ENCODE measurements around the gene HCFC1. TPM values are rescaled to one million over a fixed set of nuclear protein-coding genes. Genes with fewer than 3 reads are reported as not detected.

The HCFC1 gene
- polyA plus RNA-seq, 1 of the 3 experiments (the other 2 are of a cell fraction), result 9.5 TPM

- H3K4me3 ChIP-seq (ENCODE audit: low read depth in 2 of 2, low read length in 1 of 2), result no peak overlapping the region
- ChIA-PET CTCF (interaction anchor here (11.6 kb wide), 1 partner anchor 12 kb away, joined by 179 read pairs; the partner anchor contains the start of gene RENBP), POLR2A (interaction anchor here (0.6 kb wide), 1 partner anchor 9 kb away, joined by 3 read pairs; no protein-coding TSS in a partner anchor)
- no peaks in the 10 kb centered on the region for H3K27me3 ChIP-seq (ENCODE audit: insufficient read depth)
- no peaks in the 10 kb centered on the region for H3K9me3 ChIP-seq
- no peaks in the 10 kb centered on the region for H3K9me2 ChIP-seq
- DNase-seq, result no peak
- H3K4me1 ChIP-seq (ENCODE audit: control insufficient read depth in 1 of 2, insufficient read depth in 2 of 2, low read depth in 1 of 2, low read length in 1 of 2), result no peaks in the 10 kb centered on the region
- H3K79me2 ChIP-seq (ENCODE audit: insufficient read depth), result peaks cover 37% of the 10 kb centered on the region
- no peaks in the 10 kb centered on the region for H3F3A ChIP-seq (replicated peaks; ENCODE audit: insufficient read depth)
- no peak overlapping the region for H2AFZ ChIP-seq (ENCODE audit: low read depth)
- H3K4me2 ChIP-seq, result no peak overlapping the region
- TF ChIP-seq CTCF (IDR thresholded peaks at IDR 0.05) (no peak), ZBTB33 (IDR thresholded peaks at IDR 0.05; ENCODE audit: borderline replicate concordance, low read depth) (no peak), MAX (IDR thresholded peaks at IDR 0.05; ENCODE audit: low read depth) (no peak), MXI1 (IDR thresholded peaks at IDR 0.05; ENCODE audit: low read depth, low read length) (no peak), RXRA (IDR thresholded peaks at IDR 0.05; ENCODE audit: borderline replicate concordance, low read depth) (no peak), USF1 (IDR thresholded peaks at IDR 0.05; ENCODE audit: borderline replicate concordance, low read depth) (no peak), NFIC (IDR thresholded peaks at IDR 0.05; ENCODE audit: borderline replicate concordance) (no peak), EZH2phosphoT487 (IDR thresholded peaks at IDR 0.05; ENCODE audit: borderline replicate concordance, low read depth) (no peak), CHD2 (IDR thresholded peaks at IDR 0.05; ENCODE audit: low read length, partially characterized antibody) (no peak), SIN3A (IDR thresholded peaks at IDR 0.05; ENCODE audit: borderline replicate concordance, low read depth, low read length) (no peak), MEF2A (IDR thresholded peaks at IDR 0.05; ENCODE audit: borderline replicate concordance, low read depth) (no peak), TCF12 (IDR thresholded peaks at IDR 0.05) (no peak)
- TF ChIP-seq, protein P1, sequence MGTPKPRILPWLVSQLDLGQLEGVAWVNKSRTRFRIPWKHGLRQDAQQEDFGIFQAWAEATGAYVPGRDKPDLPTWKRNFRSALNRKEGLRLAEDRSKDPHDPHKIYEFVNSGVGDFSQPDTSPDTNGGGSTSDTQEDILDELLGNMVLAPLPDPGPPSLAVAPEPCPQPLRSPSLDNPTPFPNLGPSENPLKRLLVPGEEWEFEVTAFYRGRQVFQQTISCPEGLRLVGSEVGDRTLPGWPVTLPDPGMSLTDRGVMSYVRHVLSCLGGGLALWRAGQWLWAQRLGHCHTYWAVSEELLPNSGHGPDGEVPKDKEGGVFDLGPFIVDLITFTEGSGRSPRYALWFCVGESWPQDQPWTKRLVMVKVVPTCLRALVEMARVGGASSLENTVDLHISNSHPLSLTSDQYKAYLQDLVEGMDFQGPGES (IDR thresholded peaks at IDR 0.05; ENCODE audit: low read depth, low read length), result no peak
- H4K20me1 ChIP-seq (ENCODE audit: insufficient read depth), result peaks cover 44% of the 10 kb centered on the region
- H3K27ac ChIP-seq (ENCODE audit: low read depth in 2 of 2, low read length in 1 of 2), result no peak overlapping the region
- peaks cover 12 to 88% of the 10 kb centered on the region in 2 experiments for H3K36me3 ChIP-seq (replicated peaks in 1 of 2; ENCODE audit: control insufficient read depth in 1 of 2, insufficient read depth in 2 of 2, low read length in 1 of 2)
- WGBS (ENCODE audit: low lambda C conversion rate), result 97% methylated on average over 22 of the region's 22 CpGs
- H3K9ac ChIP-seq, result no peak overlapping the region
These were observed 10.8 kb downstream of the HCFC1 start for GRCh38 chrX:153960786-153961185.
